Activated CD4-positive, alpha-beta T cell treated with anti-CD3 and anti-CD28 coated beads, Interleukin-10, Interleukin-2, amounts not matched to agents 100 ng/mL and 50 ng/mL, durations not matched to agents 16 hours and 8 hours (primary cell): Measurements from ENCODE around the gene ICAM2.

ENCODE experiments used
- DNase-seq: peaks from one replicate; pipeline ENCODE4 v3.0.0-alpha.2; 2020

Gene ICAM2

GRCh38 chr17:64020056-64020766, at the start of gene ICAM2:
ICAM2 (minus strand) TSS chr17:64020633; CDS start chr17:64006691, 13,942 bp downstream.
- peak; percentile 94 for DNase-seq

- DNase-seq: no peak
Measured at GRCh38 chr17:64070213-64070612, 49.8 kb upstream of the ICAM2 start.

- no peak for DNase-seq
Measured at GRCh38 chr17:64069143-64069542, 48.7 kb upstream of the ICAM2 start.

- DNase-seq: peak; percentile 32
Measured at GRCh38 chr17:64067657-64068056, 47.2 kb upstream of the ICAM2 start.

GRCh38 chr17:64066716-64067115, 46.3 kb upstream of the ICAM2 start:
- DNase-seq: peak; percentile 59

GRCh38 chr17:64065161-64065560, 44.7 kb upstream of the ICAM2 start:
- no peak for DNase-seq

GRCh38 chr17:64064331-64064730, 43.9 kb upstream of the ICAM2 start:
- DNase-seq: no peak

GRCh38 chr17:64063766-64064224, 43.4 kb upstream of the ICAM2 start:
- DNase-seq: peak; percentile 55

GRCh38 chr17:64063088-64063487, 42.7 kb upstream of the ICAM2 start:
- DNase-seq: peak; percentile 47

GRCh38 chr17:64061178-64061898, 40.9 kb upstream of the ICAM2 start:
- DNase-seq: peak; percentile 85

- DNase-seq: peak; percentile 46
Measured at GRCh38 chr17:64060331-64060730, 39.9 kb upstream of the ICAM2 start.

GRCh38 chr17:64059756-64060155, 39.3 kb upstream of the ICAM2 start:
- DNase-seq: no peak

GRCh38 chr17:64058621-64059020, 38.2 kb upstream of the ICAM2 start:
- no peak for DNase-seq

- DNase-seq: no peak
Measured at GRCh38 chr17:64057701-64058263, 37.3 kb upstream of the ICAM2 start.

GRCh38 chr17:64056269-64057005, 36.0 kb upstream of the ICAM2 start:
- DNase-seq: no peak

GRCh38 chr17:64055183-64056142, 35.0 kb upstream of the ICAM2 start:
- DNase-seq: no peak

- DNase-seq: no peak
Measured at GRCh38 chr17:64054304-64054703, 33.9 kb upstream of the ICAM2 start.

- no peak for DNase-seq
Measured at GRCh38 chr17:64053101-64053500, 32.7 kb upstream of the ICAM2 start.

GRCh38 chr17:64051153-64051552, 30.7 kb upstream of the ICAM2 start:
- peak; percentile 68 for DNase-seq

GRCh38 chr17:64048805-64049204, 28.4 kb upstream of the ICAM2 start:
- DNase-seq: no peak

GRCh38 chr17:64045176-64045575, 24.7 kb upstream of the ICAM2 start:
- DNase-seq: no peak
